Measurements from ENCODE around the gene PITPNM3.

DNA sequence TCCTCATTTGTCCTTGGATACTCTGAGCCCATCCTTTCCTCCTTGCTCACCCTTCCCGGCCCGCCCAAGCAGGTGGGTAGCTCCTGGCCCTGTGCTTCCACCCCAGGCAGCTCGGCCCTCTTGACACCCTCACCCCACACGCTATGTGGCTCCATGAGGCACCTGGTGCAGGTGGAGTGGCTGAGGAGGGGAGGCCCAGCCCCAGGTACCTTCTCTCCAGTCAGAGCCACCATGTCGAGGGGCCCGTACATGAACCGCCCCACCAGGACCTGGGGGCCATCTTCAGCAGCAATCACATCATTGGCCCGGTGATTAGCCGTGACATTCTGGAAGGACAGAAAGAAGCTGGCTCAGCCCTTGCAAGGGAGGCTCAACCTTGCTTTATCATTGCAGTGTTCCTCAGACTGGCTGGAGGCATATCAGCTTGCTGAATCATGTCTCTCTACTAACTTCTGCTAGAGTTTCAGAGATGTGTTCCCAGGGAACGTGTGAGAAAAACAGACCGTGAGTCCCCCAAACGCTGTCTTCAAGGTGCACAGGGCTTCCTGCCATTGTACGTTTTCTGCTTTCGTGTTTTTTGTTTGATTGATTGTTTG is 91.8 kb downstream of the PITPNM3 start:
- TF ChIP-seq, protein P1, sequence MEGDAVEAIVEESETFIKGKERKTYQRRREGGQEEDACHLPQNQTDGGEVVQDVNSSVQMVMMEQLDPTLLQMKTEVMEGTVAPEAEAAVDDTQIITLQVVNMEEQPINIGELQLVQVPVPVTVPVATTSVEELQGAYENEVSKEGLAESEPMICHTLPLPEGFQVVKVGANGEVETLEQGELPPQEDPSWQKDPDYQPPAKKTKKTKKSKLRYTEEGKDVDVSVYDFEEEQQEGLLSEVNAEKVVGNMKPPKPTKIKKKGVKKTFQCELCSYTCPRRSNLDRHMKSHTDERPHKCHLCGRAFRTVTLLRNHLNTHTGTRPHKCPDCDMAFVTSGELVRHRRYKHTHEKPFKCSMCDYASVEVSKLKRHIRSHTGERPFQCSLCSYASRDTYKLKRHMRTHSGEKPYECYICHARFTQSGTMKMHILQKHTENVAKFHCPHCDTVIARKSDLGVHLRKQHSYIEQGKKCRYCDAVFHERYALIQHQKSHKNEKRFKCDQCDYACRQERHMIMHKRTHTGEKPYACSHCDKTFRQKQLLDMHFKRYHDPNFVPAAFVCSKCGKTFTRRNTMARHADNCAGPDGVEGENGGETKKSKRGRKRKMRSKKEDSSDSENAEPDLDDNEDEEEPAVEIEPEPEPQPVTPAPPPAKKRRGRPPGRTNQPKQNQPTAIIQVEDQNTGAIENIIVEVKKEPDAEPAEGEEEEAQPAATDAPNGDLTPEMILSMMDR (IDR thresholded peaks at IDR 0.05), result no peak
- TF ChIP-seq POLR2A (IDR thresholded peaks at IDR 0.05), result no peak

All from adrenal gland (tissue), 5 donors.